Activated CD4-positive, CD25-positive, alpha-beta regulatory T cell treated with anti-CD3 and anti-CD28 coated beads, Interleukin-2, amount 50 U/mL, for 16 hours (primary cell): ENCODE measurements around the gene IGF1.

Experiments used
- DNase-seq: peaks from one replicate; pipeline ENCODE4 v3.0.0-alpha.2; 2020; ENCODE audit warnings: low read depth, low spot score

Gene IGF1

GRCh38 chr12:102427543-102427941 is 52.8 kb downstream of the IGF1 start:
- DNase-seq, result no peak

- DNase-seq, result no peak
Observed at GRCh38 chr12:102426599-102427542, 53.5 kb downstream of the IGF1 start.

- no peak for DNase-seq
Observed at GRCh38 chr12:102425109-102426039, 55.0 kb downstream of the IGF1 start.

- DNase-seq, result no peak
Observed at GRCh38 chr12:102423462-102423861, 56.9 kb downstream of the IGF1 start.

GRCh38 chr12:102421802-102422583 is 58.4 kb downstream of the IGF1 start:
- no peak for DNase-seq

GRCh38 chr12:102419094-102419764 is 61.1 kb downstream of the IGF1 start:
- DNase-seq, result no peak

GRCh38 chr12:102417055-102417454 is 63.3 kb downstream of the IGF1 start:
- no peak for DNase-seq

GRCh38 chr12:102415515-102415914 is 64.8 kb downstream of the IGF1 start:
- DNase-seq, result no peak

- no peak for DNase-seq
Observed at GRCh38 chr12:102413396-102413795, 67.0 kb downstream of the IGF1 start.

- no peak for DNase-seq
Observed at GRCh38 chr12:102410511-102410910, 69.9 kb downstream of the IGF1 start.

- no peak for DNase-seq
Observed at GRCh38 chr12:102408487-102409297, 71.7 kb downstream of the IGF1 start.

GRCh38 chr12:102407776-102408486 is 72.4 kb downstream of the IGF1 start:
- no peak for DNase-seq

- no peak for DNase-seq
Observed at GRCh38 chr12:102406033-102406584, 74.3 kb downstream of the IGF1 start.

GRCh38 chr12:102401087-102401486 is 79.3 kb downstream of the IGF1 start:
- no peak for DNase-seq

- no peak for DNase-seq
Observed at GRCh38 chr12:102399653-102400052, 80.7 kb downstream of the IGF1 start.

- no peak for DNase-seq
Observed at GRCh38 chr12:102396276-102396675, 84.1 kb downstream of the IGF1 start.

- no peak for DNase-seq
Observed at GRCh38 chr12:102394200-102394599, 86.2 kb downstream of the IGF1 start.

GRCh38 chr12:102390068-102390467 is 90.3 kb downstream of the IGF1 start:
- no peak for DNase-seq

GRCh38 chr12:102388469-102388868 is 91.9 kb downstream of the IGF1 start:
- DNase-seq, result no peak
